NCI-H187 (cell line): ENCODE measurements around the gene KCNAB1.

ENCODE experiments used
- DNase-seq, 2 experiments: peaks; one replicate each; lab custom pipeline; 2025; lab: John Stamatoyannopoulos, UW

Gene KCNAB1

GRCh38 chr3:156497326-156497725 lies 376.9 kb downstream of the KCNAB1 start:
- DNase-seq: no peak

- DNase-seq: no peak
These were observed 377.9 kb downstream of the KCNAB1 start for GRCh38 chr3:156498307-156498706.

GRCh38 chr3:156507285-156507684 lies 386.9 kb downstream of the KCNAB1 start:
- no peak for DNase-seq

- peak in 1 of 2 experiments; percentile 28 for DNase-seq
These were observed 389.1 kb downstream of the KCNAB1 start for GRCh38 chr3:156509189-156510174.

GRCh38 chr3:156511987-156512677 lies 391.8 kb downstream of the KCNAB1 start:
- DNase-seq: no peak

- no peak for DNase-seq
These were observed 393.2 kb downstream of the KCNAB1 start for GRCh38 chr3:156513619-156514018.

GRCh38 chr3:156516284-156516683 lies 395.9 kb downstream of the KCNAB1 start:
- no peak for DNase-seq

GRCh38 chr3:156516961-156517360 lies 396.6 kb downstream of the KCNAB1 start:
- no peak for DNase-seq

GRCh38 chr3:156518726-156519125 lies 398.3 kb downstream of the KCNAB1 start:
- no peak for DNase-seq

- no peak for DNase-seq
These were observed 399.4 kb downstream of the KCNAB1 start for GRCh38 chr3:156519758-156520162.

GRCh38 chr3:156522673-156523072 lies 402.3 kb downstream of the KCNAB1 start:
- no peak for DNase-seq

- no peak for DNase-seq
These were observed 405.4 kb downstream of the KCNAB1 start for GRCh38 chr3:156525808-156526207.

- no peak for DNase-seq
These were observed 406.7 kb downstream of the KCNAB1 start for GRCh38 chr3:156527060-156527459.

- DNase-seq: no peak
These were observed 410.6 kb downstream of the KCNAB1 start for GRCh38 chr3:156530980-156531379.

GRCh38 chr3:156532730-156533129 lies 412.4 kb downstream of the KCNAB1 start:
- no peak for DNase-seq

GRCh38 chr3:156533205-156533604 lies 412.8 kb downstream of the KCNAB1 start:
- no peak for DNase-seq

- DNase-seq: no peak
These were observed 414.8 kb downstream of the KCNAB1 start for GRCh38 chr3:156535162-156535627.

GRCh38 chr3:156535798-156536197 lies 415.4 kb downstream of the KCNAB1 start:
- DNase-seq: no peak

GRCh38 chr3:156536524-156537316 lies 416.3 kb downstream of the KCNAB1 start:
- DNase-seq: no peak

GRCh38 chr3:156539051-156539450 lies 418.7 kb downstream of the KCNAB1 start:
- DNase-seq: no peak

GRCh38 chr3:156539802-156540201 lies 419.4 kb downstream of the KCNAB1 start:
- no peak for DNase-seq
